HEK293 (cell line): Measurements from ENCODE around the gene PCDH9.

Experiments used
- ZBTB7A ChIP-seq: fragments of 450-650 bp; formaldehyde crosslinking; IDR thresholded peaks from 2 replicates; pipeline ENCODE4 v1.5.1; 2016; ENCODE audit warnings: low read depth, missing biosample characterization, missing genetic modification characterization
- ZNF169 ChIP-seq: fragments of 450-650 bp; formaldehyde crosslinking; IDR thresholded peaks from 2 replicates; pipeline ENCODE4 v1.5.1; 2016; ENCODE audit warnings: missing biosample characterization, missing genetic modification characterization
- ZNF239 ChIP-seq: fragments of 450-650 bp; formaldehyde crosslinking; IDR thresholded peaks from 2 replicates; pipeline ENCODE4 v1.5.1; 2016; ENCODE audit warnings: missing biosample characterization, missing genetic modification characterization
- ZNF274 ChIP-seq, 2 experiments: fragments of 200-500 bp in 1 of 2; fragments of 450-650 bp in 1 of 2; sonication (Bioruptor generic) in 1 of 2; formaldehyde crosslinking in 1 of 2; IDR thresholded peaks; 2 replicates each; pipeline versions ENCODE4 v1.5.1 to v1.6.1; 2014 to 2016; ENCODE audit warnings: borderline replicate concordance in 1 of 2, inconsistent platforms in 1 of 2, low read length in 1 of 2, missing biosample characterization in 1 of 2, missing genetic modification characterization in 1 of 2
- ZNF302 ChIP-seq: fragments of 450-650 bp; formaldehyde crosslinking; IDR thresholded peaks from 2 replicates; pipeline ENCODE4 v1.5.1; 2016; ENCODE audit warnings: missing biosample characterization, missing genetic modification characterization, low read depth
- ZNF529 ChIP-seq: fragments of 450-650 bp; formaldehyde crosslinking; IDR thresholded peaks from 2 replicates; pipeline ENCODE4 v1.5.1; 2017; ENCODE audit warnings: missing genetic modification characterization, missing biosample characterization; ENCODE audit not compliant: insufficient replicate concordance
- ZNF549 ChIP-seq: fragments of 450-650 bp; IDR thresholded peaks from 2 replicates; pipeline ENCODE4 v1.5.1; 2018; ENCODE audit warnings: missing biosample characterization, missing genetic modification characterization, mild to moderate bottlenecking, inconsistent platforms, moderate library complexity
- ZNF768 ChIP-seq: fragments of 450-650 bp; formaldehyde crosslinking; IDR thresholded peaks from 2 replicates; pipeline ENCODE4 v1.5.1; 2018; ENCODE audit warnings: missing biosample characterization, mild to moderate bottlenecking, missing genetic modification characterization
- TF ChIP-seq, protein P1 (sequence below): fragments of 450-650 bp; formaldehyde crosslinking; IDR thresholded peaks from 2 replicates; pipeline ENCODE4 v1.5.1; 2017; ENCODE audit warnings: missing biosample characterization, missing genetic modification characterization
- TF ChIP-seq, protein P2 (sequence below): fragments of 450-650 bp; formaldehyde crosslinking; IDR thresholded peaks from 2 replicates; pipeline ENCODE4 v1.5.1; 2016; ENCODE audit warnings: missing biosample characterization, missing genetic modification characterization
- TF ChIP-seq, protein P3 (sequence below): fragments of 450-650 bp; formaldehyde crosslinking; IDR thresholded peaks from 2 replicates; pipeline ENCODE4 v1.5.1; 2016; ENCODE audit warnings: missing biosample characterization, missing genetic modification characterization
- TF ChIP-seq, protein P4 (sequence below): fragments of 450-650 bp; formaldehyde crosslinking; IDR thresholded peaks from 2 replicates; pipeline ENCODE4 v1.5.1; 2016; ENCODE audit warnings: missing biosample characterization, missing genetic modification characterization, low read depth
- TF ChIP-seq, protein P5 (sequence below): fragments of 450-650 bp; formaldehyde crosslinking; IDR thresholded peaks from 2 replicates; pipeline ENCODE4 v1.5.1; 2016; ENCODE audit warnings: missing biosample characterization, missing genetic modification characterization
- TF ChIP-seq, protein P6 (sequence below): fragments of 450-650 bp; formaldehyde crosslinking; IDR thresholded peaks from 2 replicates; pipeline ENCODE4 v1.5.1; 2016; ENCODE audit warnings: missing biosample characterization, missing genetic modification characterization

DNA sequence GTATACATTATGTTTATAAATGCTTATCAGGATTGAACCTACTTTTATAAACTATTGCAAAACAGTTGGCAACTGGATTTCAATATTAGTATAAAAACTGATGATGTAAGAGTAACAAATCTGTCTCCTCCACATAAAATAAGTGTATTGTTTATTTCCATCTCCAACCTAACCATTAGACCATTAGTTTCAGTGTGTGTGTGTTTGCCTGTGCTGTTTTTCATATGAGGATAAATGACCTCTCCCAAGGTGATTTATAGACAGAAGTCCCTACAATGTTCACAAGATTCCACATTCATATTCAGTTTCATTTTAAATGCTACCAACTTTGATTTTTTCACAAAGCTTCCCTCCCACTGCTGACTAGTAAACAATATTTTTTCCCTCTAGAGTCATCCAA, 871.6 kb downstream of the PCDH9 start:
- TF ChIP-seq ZNF529 (tag by site-specific recombination) (no peak), ZNF274 (IDR thresholded peaks at IDR 0.05; ENCODE audit: low read length) (no peak), ZNF274 (tag by site-specific recombination; IDR thresholded peaks at IDR 0.05; ENCODE audit: borderline replicate concordance) (no peak), ZNF549 (tag by site-specific recombination) (no peak), ZNF169 (tag by site-specific recombination) (no peak), ZNF239 (no peak), ZNF768 (no peak), ZBTB7A (no peak), ZNF302 (no peak)
- TF ChIP-seq, protein P1, sequence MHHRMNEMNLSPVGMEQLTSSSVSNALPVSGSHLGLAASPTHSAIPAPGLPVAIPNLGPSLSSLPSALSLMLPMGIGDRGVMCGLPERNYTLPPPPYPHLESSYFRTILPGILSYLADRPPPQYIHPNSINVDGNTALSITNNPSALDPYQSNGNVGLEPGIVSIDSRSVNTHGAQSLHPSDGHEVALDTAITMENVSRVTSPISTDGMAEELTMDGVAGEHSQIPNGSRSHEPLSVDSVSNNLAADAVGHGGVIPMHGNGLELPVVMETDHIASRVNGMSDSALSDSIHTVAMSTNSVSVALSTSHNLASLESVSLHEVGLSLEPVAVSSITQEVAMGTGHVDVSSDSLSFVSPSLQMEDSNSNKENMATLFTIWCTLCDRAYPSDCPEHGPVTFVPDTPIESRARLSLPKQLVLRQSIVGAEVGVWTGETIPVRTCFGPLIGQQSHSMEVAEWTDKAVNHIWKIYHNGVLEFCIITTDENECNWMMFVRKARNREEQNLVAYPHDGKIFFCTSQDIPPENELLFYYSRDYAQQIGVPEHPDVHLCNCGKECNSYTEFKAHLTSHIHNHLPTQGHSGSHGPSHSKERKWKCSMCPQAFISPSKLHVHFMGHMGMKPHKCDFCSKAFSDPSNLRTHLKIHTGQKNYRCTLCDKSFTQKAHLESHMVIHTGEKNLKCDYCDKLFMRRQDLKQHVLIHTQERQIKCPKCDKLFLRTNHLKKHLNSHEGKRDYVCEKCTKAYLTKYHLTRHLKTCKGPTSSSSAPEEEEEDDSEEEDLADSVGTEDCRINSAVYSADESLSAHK (tag by site-specific recombination): no peak
- TF ChIP-seq, protein P2, sequence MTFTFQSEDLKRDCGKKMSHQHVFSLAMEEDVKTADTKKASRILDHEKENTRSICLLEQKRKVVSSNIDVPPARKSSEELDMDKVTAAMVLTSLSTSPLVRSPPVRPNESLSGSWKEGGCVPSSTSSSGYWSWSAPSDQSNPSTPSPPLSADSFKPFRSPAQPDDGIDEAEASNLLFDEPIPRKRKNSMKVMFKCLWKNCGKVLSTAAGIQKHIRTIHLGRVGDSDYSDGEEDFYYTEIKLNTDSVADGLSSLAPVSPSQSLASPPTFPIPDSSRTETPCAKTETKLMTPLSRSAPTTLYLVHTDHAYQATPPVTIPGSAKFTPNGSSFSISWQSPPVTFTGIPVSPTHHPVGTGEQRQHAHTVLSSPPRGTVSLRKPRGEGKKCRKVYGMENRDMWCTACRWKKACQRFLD (tag by site-specific recombination): no peak
- TF ChIP-seq, protein P3, sequence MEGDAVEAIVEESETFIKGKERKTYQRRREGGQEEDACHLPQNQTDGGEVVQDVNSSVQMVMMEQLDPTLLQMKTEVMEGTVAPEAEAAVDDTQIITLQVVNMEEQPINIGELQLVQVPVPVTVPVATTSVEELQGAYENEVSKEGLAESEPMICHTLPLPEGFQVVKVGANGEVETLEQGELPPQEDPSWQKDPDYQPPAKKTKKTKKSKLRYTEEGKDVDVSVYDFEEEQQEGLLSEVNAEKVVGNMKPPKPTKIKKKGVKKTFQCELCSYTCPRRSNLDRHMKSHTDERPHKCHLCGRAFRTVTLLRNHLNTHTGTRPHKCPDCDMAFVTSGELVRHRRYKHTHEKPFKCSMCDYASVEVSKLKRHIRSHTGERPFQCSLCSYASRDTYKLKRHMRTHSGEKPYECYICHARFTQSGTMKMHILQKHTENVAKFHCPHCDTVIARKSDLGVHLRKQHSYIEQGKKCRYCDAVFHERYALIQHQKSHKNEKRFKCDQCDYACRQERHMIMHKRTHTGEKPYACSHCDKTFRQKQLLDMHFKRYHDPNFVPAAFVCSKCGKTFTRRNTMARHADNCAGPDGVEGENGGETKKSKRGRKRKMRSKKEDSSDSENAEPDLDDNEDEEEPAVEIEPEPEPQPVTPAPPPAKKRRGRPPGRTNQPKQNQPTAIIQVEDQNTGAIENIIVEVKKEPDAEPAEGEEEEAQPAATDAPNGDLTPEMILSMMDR (tag by site-specific recombination): no peak
- TF ChIP-seq, protein P4, sequence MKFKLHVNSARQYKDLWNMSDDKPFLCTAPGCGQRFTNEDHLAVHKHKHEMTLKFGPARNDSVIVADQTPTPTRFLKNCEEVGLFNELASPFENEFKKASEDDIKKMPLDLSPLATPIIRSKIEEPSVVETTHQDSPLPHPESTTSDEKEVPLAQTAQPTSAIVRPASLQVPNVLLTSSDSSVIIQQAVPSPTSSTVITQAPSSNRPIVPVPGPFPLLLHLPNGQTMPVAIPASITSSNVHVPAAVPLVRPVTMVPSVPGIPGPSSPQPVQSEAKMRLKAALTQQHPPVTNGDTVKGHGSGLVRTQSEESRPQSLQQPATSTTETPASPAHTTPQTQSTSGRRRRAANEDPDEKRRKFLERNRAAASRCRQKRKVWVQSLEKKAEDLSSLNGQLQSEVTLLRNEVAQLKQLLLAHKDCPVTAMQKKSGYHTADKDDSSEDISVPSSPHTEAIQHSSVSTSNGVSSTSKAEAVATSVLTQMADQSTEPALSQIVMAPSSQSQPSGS (tag by site-specific recombination): no peak
- TF ChIP-seq, protein P5, sequence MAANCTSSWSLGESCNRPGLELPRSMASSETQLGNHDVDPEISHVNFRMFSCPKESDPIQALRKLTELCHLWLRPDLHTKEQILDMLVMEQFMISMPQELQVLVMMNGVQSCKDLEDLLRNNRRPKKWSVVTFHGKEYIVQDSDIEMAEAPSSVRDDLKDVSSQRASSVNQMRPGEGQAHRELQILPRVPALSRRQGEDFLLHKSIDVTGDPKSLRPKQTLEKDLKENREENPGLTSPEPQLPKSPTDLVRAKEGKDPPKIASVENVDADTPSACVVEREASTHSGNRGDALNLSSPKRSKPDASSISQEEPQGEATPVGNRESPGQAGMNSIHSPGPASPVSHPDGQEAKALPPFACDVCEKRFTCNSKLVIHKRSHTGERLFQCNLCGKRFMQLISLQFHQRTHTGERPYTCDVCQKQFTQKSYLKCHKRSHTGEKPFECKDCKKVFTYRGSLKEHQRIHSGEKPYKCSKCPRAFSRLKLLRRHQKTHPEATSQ: no peak
- TF ChIP-seq, protein P6, sequence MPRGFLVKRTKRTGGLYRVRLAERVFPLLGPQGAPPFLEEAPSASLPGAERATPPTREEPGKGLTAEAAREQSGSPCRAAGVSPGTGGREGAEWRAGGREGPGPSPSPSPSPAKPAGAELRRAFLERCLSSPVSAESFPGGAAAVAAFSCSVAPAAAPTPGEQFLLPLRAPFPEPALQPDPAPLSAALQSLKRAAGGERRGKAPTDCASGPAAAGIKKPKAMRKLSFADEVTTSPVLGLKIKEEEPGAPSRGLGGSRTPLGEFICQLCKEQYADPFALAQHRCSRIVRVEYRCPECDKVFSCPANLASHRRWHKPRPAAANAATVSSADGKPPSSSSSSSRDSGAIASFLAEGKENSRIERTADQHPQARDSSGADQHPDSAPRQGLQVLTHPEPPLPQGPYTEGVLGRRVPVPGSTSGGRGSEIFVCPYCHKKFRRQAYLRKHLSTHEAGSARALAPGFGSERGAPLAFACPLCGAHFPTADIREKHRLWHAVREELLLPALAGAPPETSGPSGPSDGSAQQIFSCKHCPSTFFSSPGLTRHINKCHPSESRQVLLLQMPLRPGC (tag by site-specific recombination): no peak
